Fibroblast of the aortic adventitia (primary cell): ENCODE results near the gene CYREN. TPM values are rescaled to one million over a fixed set of nuclear protein-coding genes. Genes with fewer than 3 reads are reported as not detected.

ENCODE experiments used
- DNase-seq: peaks from one replicate; pipeline ENCODE4 v3.0.0-alpha.2; 2010; ENCODE audit warnings: low read depth
- H3K4me3 ChIP-seq: 2 replicates; pipeline ENCODE4 v1.5.1; 2011; ENCODE audit warnings: low read depth, mild to moderate bottlenecking, control low read depth, low read length, moderate library complexity
- CTCF ChIP-seq: IDR thresholded peaks from 2 replicates; pipeline ENCODE4 v1.5.1; 2011; ENCODE audit warnings: mild to moderate bottlenecking, low read length, control low read depth, inconsistent platforms; ENCODE audit not compliant: insufficient read depth
- total RNA-seq: library from RNA; depleted of rRNA; stranded (reverse); fragments of >200 nt; gene quantifications from 2 replicates; pipeline ENCODE4 v1.2.3, GENCODE V29; 2012; ENCODE audit warnings: low replicate concordance

The CYREN gene
- total RNA-seq: 23.5 and 46.4 TPM in 2 replicates

GRCh38 chr7:135170274-135170997, at the start of gene CYREN:
Gene CYREN, minus strand, starts transcription at chr7:135170707. Its CDS starts 1,785 bp downstream, at chr7:135168922.
- DNase-seq: peak; percentile 90
- peak; percentile 52 for TF ChIP-seq CTCF
- peak within 1 kb of the TSS; percentile 81 for H3K4me3 ChIP-seq

GRCh38 chr7:135217645-135218509, 47.4 kb upstream of the CYREN start:
- TF ChIP-seq CTCF: no peak
- DNase-seq: no peak
- no peak overlapping the region for H3K4me3 ChIP-seq

GRCh38 chr7:135215698-135216097, 45.2 kb upstream of the CYREN start:
- H3K4me3 ChIP-seq: no peak overlapping the region
- TF ChIP-seq CTCF: no peak
- DNase-seq: no peak

GRCh38 chr7:135215180-135215579, 44.7 kb upstream of the CYREN start:
- DNase-seq: no peak
- H3K4me3 ChIP-seq: no peak overlapping the region
- TF ChIP-seq CTCF: no peak

GRCh38 chr7:135213831-135214230, 43.3 kb upstream of the CYREN start:
- no peak for DNase-seq
- no peak for TF ChIP-seq CTCF
- H3K4me3 ChIP-seq: no peak overlapping the region

GRCh38 chr7:135211946-135212685, 41.6 kb upstream of the CYREN start:
- H3K4me3 ChIP-seq: peak overlapping the region; percentile 84
- DNase-seq: peak; percentile 82
